Naive thymus-derived CD4-positive, alpha-beta T cell (primary cell): ENCODE results near the gene GPR153. TPM values are rescaled to one million over a fixed set of nuclear protein-coding genes. Genes with fewer than 3 reads are reported as not detected.

ENCODE experiments used
- ATAC-seq: fragments of 150-1000 bp; cut with Tn5 transposase; 2 replicates; pipeline ENCODE4 v1.10.0; 2021; ENCODE audit warnings: mild to moderate bottlenecking, moderate library complexity
- CTCF ChIA-PET: fragments of 350-600 bp; sonication (Branson Sonifier 250); formaldehyde crosslinking; loops from one replicate; lab custom pipeline; 2021; ENCODE audit warnings: antibody characterized with exemption; lab: Charles Lee
- POLR2A ChIA-PET: fragments of 350-600 bp; sonication (Branson Sonifier 250); formaldehyde crosslinking; loops from one replicate; lab custom pipeline; 2021; ENCODE audit warnings: antibody characterized with exemption, inconsistent platforms; lab: Charles Lee
- DNase-seq, 9 donors: peaks; one replicate each; pipeline versions ENCODE4 v3.0.0 to v3.0.0-alpha.2; 2020 to 2022; ENCODE audit warnings: mixed read lengths in 1 of 9
- H3K27ac ChIP-seq: one replicate; pipeline ENCODE4 v1.7.0; 2013; ENCODE audit warnings: mild to moderate bottlenecking, low read depth, low read length, moderate library complexity
- H3K27me3 ChIP-seq, 2 donors: one replicate each; pipeline ENCODE4 v1.7.0; 2013; ENCODE audit warnings: low read length in 2 of 2, mild to moderate bottlenecking in 2 of 2, moderate library complexity in 2 of 2; ENCODE audit not compliant: control insufficient read depth in 2 of 2, insufficient read depth in 2 of 2
- H3K36me3 ChIP-seq, 3 experiments: 1 replicate in 2 of 3; 2 replicates in 1 of 3; pipeline ENCODE4 v1.7.0; 2013; ENCODE audit warnings: low read length in 3 of 3, mild to moderate bottlenecking in 3 of 3, moderate library complexity in 1 of 3; ENCODE audit not compliant: insufficient read depth in 3 of 3, control insufficient read depth in 2 of 3
- H3K4me1 ChIP-seq, 2 donors: one replicate each; pipeline ENCODE4 v1.7.0; 2013; ENCODE audit warnings: low read length in 2 of 2, mild to moderate bottlenecking in 2 of 2, moderate library complexity in 1 of 2; ENCODE audit not compliant: control insufficient read depth in 2 of 2, insufficient read depth in 2 of 2
- H3K4me3 ChIP-seq: 2 replicates; pipeline ENCODE4 v1.7.0; 2013; ENCODE audit warnings: mild to moderate bottlenecking, low read length
- H3K9me3 ChIP-seq, 3 experiments: 1 replicate in 2 of 3; 2 replicates in 1 of 3; pipeline ENCODE4 v1.7.0; 2013; ENCODE audit warnings: low read length in 3 of 3; ENCODE audit not compliant: control insufficient read depth in 2 of 3
- H3K27ac Mint-ChIP-seq, 9 donors: one replicate each; pipeline ENCODE4 v1.8.0; 2020 to 2022; ENCODE audit warnings: mixed read lengths in 9 of 9, mild to moderate bottlenecking in 8 of 9, moderate library complexity in 5 of 9, inconsistent platforms in 2 of 9
- H3K27me3 Mint-ChIP-seq, 5 donors: one replicate each; pipeline ENCODE4 v1.8.0; 2021 to 2022; ENCODE audit warnings: mixed read lengths in 5 of 5, mild to moderate bottlenecking in 1 of 5
- H3K36me3 Mint-ChIP-seq, 5 donors: one replicate each; pipeline ENCODE4 v1.8.0; 2020 to 2022; ENCODE audit warnings: mixed read lengths in 5 of 5, mild to moderate bottlenecking in 3 of 5, inconsistent platforms in 1 of 5
- H3K4me1 Mint-ChIP-seq, 7 donors: one replicate each; pipeline ENCODE4 v1.8.0; 2020 to 2022; ENCODE audit warnings: mixed read lengths in 7 of 7, mild to moderate bottlenecking in 3 of 7, inconsistent platforms in 1 of 7
- H3K4me3 Mint-ChIP-seq, 10 donors: one replicate each; pipeline ENCODE4 v1.8.0; 2020 to 2022; ENCODE audit warnings: mild to moderate bottlenecking in 10 of 10, mixed read lengths in 10 of 10, moderate library complexity in 6 of 10, inconsistent platforms in 2 of 10
- H3K9me3 Mint-ChIP-seq, 11 donors: one replicate each; pipeline ENCODE4 v1.8.0; 2020 to 2022; ENCODE audit warnings: mixed read lengths in 11 of 11, mild to moderate bottlenecking in 4 of 11, inconsistent platforms in 1 of 11, moderate library complexity in 1 of 11
- intact Hi-C, 2 donors: fragments of 100-400 bp; cut with micrococcal nuclease; formaldehyde crosslinking; loops; one replicate each; pipeline ENCODE4 v1.15.1; 2023
- polyA plus RNA-seq, 2 donors: library from polyadenylated mRNA; unstranded; fragments of 300-500 nt; fragmentation: Illumina TruSeq; gene quantifications; one replicate each; pipeline ENCODE4 v1.2.3, GENCODE V29; 2021
- total RNA-seq, 6 experiments: library from RNA in 5 of 6; stranded (reverse) in 5 of 6; gene quantifications; 1 replicate in 5 of 6; 2 replicates in 1 of 6; pipeline ENCODE4 v1.2.3 and lab custom pipeline; 2021 to 2026

GPR153 gene
- total and polyA plus RNA-seq, 7 experiments from 2014 or later: 0.27 to 2.9 (median 0.59) TPM; not detected in 2

DNA sequence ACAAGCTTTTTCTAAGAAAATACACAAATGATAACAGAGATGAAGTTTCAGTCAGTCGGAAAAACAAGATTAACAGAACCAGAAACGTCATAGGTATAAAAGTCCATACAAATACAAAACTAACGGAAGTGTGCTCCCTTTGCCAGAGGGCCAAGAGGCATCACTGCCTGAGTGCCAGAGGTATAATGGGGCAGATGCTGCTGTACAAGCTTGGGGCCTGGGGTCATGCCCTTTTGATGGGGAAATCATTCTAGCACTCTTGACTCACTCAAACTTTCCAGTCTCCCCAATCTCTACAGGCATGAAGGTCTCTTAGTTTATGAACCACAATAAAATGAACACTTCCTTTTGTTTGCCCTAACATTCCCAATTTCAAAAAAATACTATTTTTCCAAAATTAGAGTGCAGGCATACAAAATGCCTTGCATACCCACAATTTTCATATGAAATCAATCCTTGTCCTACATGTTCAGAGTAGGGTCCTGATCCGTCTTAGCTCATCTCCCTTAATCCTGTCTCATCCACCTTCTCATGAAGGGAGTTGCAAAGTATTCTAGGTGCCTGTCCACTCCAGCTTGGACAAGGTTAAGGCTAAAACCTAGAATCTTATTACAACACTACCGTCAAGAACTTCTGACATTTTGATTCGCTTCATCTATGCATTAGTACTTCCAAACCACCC lies 63.0 kb downstream of the GPR153 start:
- H3K4me1 Mint-ChIP-seq: peaks cover 40 to 62% (median 50%) of the 10 kb centered on the region in 7 donors
- no peak for DNase-seq
- H3K4me3 Mint-ChIP-seq: peak overlapping the region; percentile 85 to 98 (median 94)
- H3K4me1 ChIP-seq: peaks cover 24 to 25% of the 10 kb centered on the region in 2 donors
- peak overlapping the region; percentile 85 for H3K27ac ChIP-seq
- ChIA-PET POLR2A (no interaction called here), CTCF (interaction anchor here (0.7 kb wide), 1 partner anchor 47 kb away, joined by 3 read pairs; no protein-coding TSS in a partner anchor)
- H3K4me3 ChIP-seq: peak overlapping the region; percentile 79
- H3K36me3 ChIP-seq: peaks cover 4 to 46% (median 9%) of the 10 kb centered on the region in 3 experiments
- H3K9me3 ChIP-seq: no peaks in the 10 kb centered on the region
- H3K27me3 Mint-ChIP-seq: no peaks in the 10 kb centered on the region
- peaks cover 5 to 24% (median 22%) of the 10 kb centered on the region in 5 donors for H3K36me3 Mint-ChIP-seq
- intact Hi-C loops: loop anchor here in 1 of 2 donors (2.0 kb wide), 2 partner anchors 47 to 587 kb away; partner anchors contain the start of genes CAMTA1 and HES3
- H3K27ac Mint-ChIP-seq: peak overlapping the region; percentile 82 to 96 (median 93)
- peaks cover 0 to 4% (median 0%) of the 10 kb centered on the region in 11 donors for H3K9me3 Mint-ChIP-seq
- H3K27me3 ChIP-seq: no peaks in the 10 kb centered on the region
- no peak for ATAC-seq

Other genes starting within 250 kb of the GPR153 start
- 100 to 1,000 TPM; 176 to 310 (median 188) TPM for gene KCNAB2, start 215.2 kb downstream of the GPR153 start, total RNA-seq
- gene KCNAB2, start 215.2 kb downstream of the GPR153 start, polyA plus RNA-seq: 10 to 100 TPM; 16.8 to 33.6 TPM
- gene CHD5, start 80.8 kb downstream of the GPR153 start, total RNA-seq: 1 to 10 TPM in 1 of 5 experiments, under 1 TPM in 4; 0.14 to 2.8 (median 0.37) TPM
- gene CHD5, start 80.8 kb downstream of the GPR153 start, polyA plus RNA-seq: not detected
- gene RPL22, start 61.5 kb downstream of the GPR153 start, total RNA-seq: 100 to 1,000 TPM; 431 to 720 (median 579) TPM
- gene RPL22, start 61.5 kb downstream of the GPR153 start, polyA plus RNA-seq: 100 to 1,000 TPM; 129 to 298 TPM
- gene RNF207, start 55.0 kb downstream of the GPR153 start, total RNA-seq: 10 to 100 TPM in 1 of 5 experiments, 1 to 10 TPM in 2, under 1 TPM in 2; 0.81 to 83.6 (median 3.1) TPM
- gene RNF207, start 55.0 kb downstream of the GPR153 start, polyA plus RNA-seq: under 1 TPM; 0.09 to 0.17 TPM
- gene ICMT, start 25.1 kb downstream of the GPR153 start, total RNA-seq: 10 to 100 TPM in 3 of 5 experiments, 1 to 10 TPM in 2; 4.6 to 46.1 (median 16.3) TPM
- 10 to 100 TPM; 12.9 to 14.3 TPM for gene ICMT, start 25.1 kb downstream of the GPR153 start, polyA plus RNA-seq
- gene HES3, start 16.9 kb downstream of the GPR153 start, total RNA-seq: not detected
- gene HES3, start 16.9 kb downstream of the GPR153 start, polyA plus RNA-seq: not detected
- 10 to 100 TPM in 1 of 5 experiments, 1 to 10 TPM in 4; 2.5 to 75.6 (median 3.4) TPM for gene ACOT7, start 132.7 kb upstream of the GPR153 start, total RNA-seq
- 1 to 10 TPM; 4.9 to 6.2 TPM for gene ACOT7, start 132.7 kb upstream of the GPR153 start, polyA plus RNA-seq
- under 1 TPM in 1 of 5 experiments, not detected in 4; 0.56 TPM for gene HES2, start 158.8 kb upstream of the GPR153 start, total RNA-seq
- gene HES2, start 158.8 kb upstream of the GPR153 start, polyA plus RNA-seq: not detected
- 1 to 10 TPM in 4 of 5 experiments, under 1 TPM in 1; 0.85 to 2.9 (median 2.3) TPM for gene ESPN, start 163.7 kb upstream of the GPR153 start, total RNA-seq
- gene ESPN, start 163.7 kb upstream of the GPR153 start, polyA plus RNA-seq: under 1 TPM; 0.40 to 0.60 TPM
- gene TNFRSF25, start 205.1 kb upstream of the GPR153 start, total RNA-seq: 100 to 1,000 TPM; 151 to 352 (median 179) TPM
- gene TNFRSF25, start 205.1 kb upstream of the GPR153 start, polyA plus RNA-seq: 10 to 100 TPM; 17.3 to 40.5 TPM
- 10 to 100 TPM in 3 of 5 experiments, 1 to 10 TPM in 2; 2.2 to 15.6 (median 11.7) TPM for gene PLEKHG5, start 230.6 kb upstream of the GPR153 start, total RNA-seq
- gene PLEKHG5, start 230.6 kb upstream of the GPR153 start, polyA plus RNA-seq: 1 to 10 TPM in 1 of 2 donors, not detected in 1; 2.0 TPM